GM18498 (cell line): ENCODE data around the gene CSK.
"Not testable (repeated sequence)": the region's sequence is repeated elsewhere in the genome, so short reads cannot be mapped to it uniquely, and the experiment has no call there.

Experiments used
- ATAC-seq: cut with Tn5 transposase; IDR thresholded peaks from one replicate; pipeline ENCODE4 v1.9.1; 2021; ENCODE audit warnings: mild to moderate bottlenecking, moderate library complexity; ENCODE audit not compliant: unreplicated experiment

The CSK gene

GRCh38 chr15:74781431-74782258 lies at the start of gene CSK:
CSK (plus strand) TSS chr15:74782080; CDS start chr15:74798298, 16,218 bp downstream.
- peak; percentile 47 for ATAC-seq

DNA sequence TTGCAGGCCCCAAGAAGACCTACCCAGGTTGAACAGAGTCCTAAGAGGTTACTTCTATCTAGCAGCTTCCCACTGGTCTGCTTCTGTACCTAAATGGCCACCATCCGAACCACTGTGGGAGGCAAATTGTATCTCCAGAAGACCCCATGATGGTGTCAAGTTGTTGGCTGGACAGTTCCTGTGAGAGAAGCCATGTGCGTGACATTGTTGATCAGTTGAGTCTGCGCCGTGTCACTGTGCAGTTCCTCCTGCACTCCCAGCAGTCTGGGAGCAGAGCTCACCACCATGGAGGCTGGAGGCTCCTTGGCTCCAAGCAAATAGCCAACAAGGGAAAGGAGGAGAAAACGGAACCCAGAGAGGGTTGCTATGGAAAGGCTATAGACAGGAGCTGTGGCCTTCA lies 49.0 kb upstream of the CSK start:
- ATAC-seq, result no peak

DNA sequence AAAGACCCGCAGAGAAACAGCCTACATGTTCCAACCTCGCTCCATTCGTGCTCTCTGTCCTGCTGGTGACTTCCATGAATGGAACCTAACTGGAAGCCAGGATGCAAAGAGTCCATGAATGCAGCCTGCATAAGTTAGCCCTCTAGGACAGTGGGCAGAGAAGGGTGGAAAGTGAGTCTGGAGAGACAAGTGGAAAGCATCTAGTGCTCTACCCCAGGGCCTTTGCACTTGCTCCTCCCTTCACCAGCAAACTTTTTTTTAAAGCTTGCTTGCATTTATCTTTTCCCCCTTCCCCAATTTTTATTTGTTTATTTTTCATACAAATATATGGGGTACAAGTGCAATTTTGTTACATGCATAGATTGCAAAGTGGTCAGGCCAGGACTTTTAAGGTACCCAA lies 48.6 kb upstream of the CSK start:
- no peak for ATAC-seq

DNA sequence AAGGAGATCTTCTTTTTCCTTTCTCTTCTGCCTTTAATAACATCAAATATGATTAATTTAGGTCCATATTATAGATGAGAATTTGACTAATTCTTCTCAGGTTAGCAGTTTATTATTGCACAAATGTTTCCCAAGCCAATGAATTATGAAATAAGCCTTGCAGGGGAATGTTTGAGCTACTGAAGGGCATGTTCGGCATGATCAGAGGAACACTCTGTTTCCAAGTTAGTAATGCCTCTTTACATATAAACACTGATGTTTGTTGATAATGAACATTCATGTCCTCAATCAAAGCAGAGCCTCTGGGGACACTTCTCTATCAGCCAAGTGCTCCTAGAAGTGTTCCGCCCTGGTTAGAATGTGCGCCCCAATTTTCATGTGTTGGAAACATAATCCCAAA lies 46.6 kb upstream of the CSK start:
- ATAC-seq, result no peak

DNA sequence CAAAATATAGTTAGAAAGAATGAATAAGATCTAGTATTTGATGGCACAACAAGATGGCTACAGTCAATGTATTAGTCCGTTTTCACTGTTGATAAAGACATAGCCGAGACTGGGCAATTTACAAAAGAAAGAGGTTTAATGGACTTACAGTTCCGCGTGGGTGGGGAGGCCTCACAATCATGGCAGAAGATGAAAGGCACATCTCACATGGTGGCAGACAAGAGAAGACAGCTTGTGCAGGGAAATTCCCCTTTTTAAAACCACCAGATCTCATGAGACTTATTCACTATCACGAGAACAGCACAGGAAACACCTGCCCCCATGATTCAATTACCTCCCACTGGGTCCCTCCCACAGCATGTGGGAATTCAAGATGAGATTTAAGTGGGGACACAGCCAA lies 43.6 kb upstream of the CSK start:
- not testable (repeated sequence) for ATAC-seq

DNA sequence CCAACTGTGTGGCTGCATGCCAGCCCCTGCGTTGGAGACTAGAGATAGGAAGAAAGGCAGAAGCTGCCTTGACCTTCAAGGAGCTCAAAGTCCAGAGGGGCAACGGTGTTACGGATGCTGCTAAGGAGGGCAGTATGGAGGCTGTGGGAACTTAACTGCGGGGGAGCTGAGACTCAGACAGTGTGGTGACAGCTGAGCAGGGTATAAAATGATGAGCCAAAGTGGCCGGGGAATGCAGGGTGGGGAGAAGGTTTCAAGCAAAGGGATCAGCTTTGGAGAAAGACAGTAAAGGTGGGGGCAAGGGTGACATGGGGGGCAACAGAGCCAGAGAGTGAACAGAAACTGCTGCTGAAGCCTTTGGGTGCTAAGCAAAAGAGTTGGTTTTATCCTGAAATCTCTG lies 39.5 kb upstream of the CSK start:
- ATAC-seq, result no peak

GRCh38 chr15:74746389-74746788 lies 35.5 kb upstream of the CSK start:
- ATAC-seq, result no peak

GRCh38 chr15:74748322-74748946 lies 33.4 kb upstream of the CSK start, which contains the start of gene CYP1A2:
CYP1A2 (plus strand) TSS chr15:74748845; CDS start chr15:74749739, 894 bp downstream.
- ATAC-seq, result no peak

DNA sequence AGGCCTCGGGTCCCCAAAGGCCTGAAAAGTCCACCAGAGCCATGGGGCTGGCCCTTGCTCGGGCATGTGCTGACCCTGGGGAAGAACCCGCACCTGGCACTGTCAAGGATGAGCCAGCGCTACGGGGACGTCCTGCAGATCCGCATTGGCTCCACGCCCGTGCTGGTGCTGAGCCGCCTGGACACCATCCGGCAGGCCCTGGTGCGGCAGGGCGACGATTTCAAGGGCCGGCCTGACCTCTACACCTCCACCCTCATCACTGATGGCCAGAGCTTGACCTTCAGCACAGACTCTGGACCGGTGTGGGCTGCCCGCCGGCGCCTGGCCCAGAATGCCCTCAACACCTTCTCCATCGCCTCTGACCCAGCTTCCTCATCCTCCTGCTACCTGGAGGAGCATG lies 32.0 kb upstream of the CSK start:
- ATAC-seq, result no peak

DNA sequence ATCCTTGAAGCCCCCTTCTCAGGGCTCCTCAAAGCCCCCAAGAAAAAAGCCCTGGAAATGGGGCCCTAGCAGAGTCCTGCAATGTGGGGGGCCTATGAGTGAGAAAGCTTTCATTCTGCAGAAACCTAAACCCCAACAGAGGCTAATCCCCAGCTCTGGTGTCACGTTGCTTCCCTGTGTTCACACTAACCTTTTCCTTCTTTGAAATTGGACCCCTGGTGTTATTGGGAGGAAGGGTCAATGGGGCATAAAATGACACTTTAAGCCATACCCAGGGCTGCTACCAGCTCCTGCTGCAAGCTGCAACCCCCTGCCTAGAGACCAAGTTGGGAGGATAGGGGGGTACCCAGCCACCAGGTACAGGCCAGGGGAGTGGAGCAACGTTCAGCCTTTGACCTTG lies 31.1 kb upstream of the CSK start:
- no peak for ATAC-seq

DNA sequence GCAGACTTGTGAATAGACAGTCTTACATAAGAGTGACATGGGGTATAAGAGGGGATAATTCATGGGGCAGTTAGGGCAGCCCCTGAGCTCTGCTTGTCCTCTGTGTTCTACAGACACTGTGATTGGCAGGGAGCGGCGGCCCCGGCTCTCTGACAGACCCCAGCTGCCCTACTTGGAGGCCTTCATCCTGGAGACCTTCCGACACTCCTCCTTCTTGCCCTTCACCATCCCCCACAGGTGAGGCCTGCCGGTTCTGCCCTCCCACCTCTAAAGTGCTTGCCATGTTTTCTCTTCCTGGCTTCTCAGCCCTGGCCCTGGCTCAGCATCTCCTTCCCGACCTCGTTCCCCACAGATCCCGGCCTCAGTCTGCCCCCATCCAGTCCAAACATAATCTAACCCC lies 29.9 kb upstream of the CSK start:
- ATAC-seq, result no peak

DNA sequence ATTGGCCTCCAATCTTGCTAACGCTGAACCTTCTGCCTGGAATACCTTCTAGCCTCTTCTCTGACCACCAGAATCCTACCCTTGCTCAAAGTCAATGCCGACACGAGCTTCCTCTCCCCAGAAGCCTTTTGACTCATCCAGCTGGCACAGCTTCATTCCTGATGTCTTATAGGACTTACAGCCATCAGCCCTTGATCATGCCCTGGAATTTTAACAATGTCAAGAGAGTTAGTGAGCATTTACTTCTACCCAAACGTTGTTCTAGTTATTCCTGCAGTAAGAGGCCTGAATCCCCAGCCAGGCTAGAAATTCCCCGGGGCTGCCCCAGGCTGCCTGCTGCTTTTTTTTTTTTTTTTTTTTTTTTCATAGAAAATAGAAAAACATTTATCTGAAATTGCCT lies 29.3 kb upstream of the CSK start:
- no peak for ATAC-seq

- no peak for ATAC-seq
Measured at GRCh38 chr15:74754593-74755215, 27.2 kb upstream of the CSK start.

DNA sequence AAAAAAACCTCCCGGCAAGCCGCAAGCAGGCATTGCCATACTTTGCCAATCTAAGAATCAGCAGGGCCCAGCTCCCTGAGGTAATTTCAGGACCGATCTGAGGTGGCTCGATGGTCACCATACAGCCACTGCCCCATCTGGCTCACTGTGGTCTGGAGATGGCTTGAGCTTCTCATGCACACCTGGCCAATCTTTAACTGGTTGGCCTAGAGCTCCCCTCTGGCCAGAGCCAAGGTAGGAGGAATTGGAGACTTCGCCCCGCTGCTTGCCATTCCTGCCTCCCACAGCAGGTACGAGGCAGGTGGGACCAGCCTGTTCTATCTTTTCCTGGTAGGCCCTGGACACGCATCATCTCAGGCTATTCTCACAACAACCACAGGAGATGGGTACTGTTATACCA lies 23.1 kb upstream of the CSK start:
- no peak for ATAC-seq

GRCh38 chr15:74762791-74763150 lies 19.1 kb upstream of the CSK start:
- no peak for ATAC-seq

- no peak for ATAC-seq
Measured at GRCh38 chr15:74763416-74763815, 18.5 kb upstream of the CSK start.

GRCh38 chr15:74767167-74768098 lies 14.4 kb upstream of the CSK start:
- ATAC-seq, result no peak

DNA sequence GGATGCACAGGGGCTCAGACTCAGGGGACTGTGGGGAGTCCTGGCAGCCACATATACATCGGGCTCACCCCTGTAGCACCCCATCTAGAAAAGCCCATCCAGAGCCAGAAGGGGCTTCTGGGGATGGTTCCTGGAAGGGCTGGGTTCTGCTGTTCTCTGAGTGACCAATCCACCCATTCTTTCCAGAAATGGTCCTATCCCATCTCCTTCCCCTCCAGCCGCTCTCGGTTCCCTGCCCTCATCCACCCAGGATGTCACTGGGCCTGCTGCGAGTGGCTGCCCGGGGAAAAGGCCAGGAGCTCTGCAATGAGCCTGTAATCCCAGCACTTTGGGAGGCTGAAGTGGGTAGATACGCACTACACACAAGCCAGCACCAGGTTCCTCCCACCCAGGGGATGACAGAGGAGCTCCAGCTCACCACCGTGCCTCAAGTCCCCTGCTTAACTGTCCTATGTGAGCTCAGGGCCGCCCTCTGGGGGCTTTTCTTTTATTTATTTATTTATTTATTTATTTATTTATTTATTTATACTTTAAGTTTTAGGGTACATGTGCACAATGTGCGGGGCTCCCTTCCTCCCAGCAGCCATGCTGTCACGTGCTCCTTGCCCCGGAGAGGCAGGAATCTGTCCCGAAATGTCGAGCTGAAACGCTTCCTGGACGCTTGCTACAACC lies 13.6 kb upstream of the CSK start:
- ATAC-seq, result no peak

GRCh38 chr15:74768771-74769342 lies 13.0 kb upstream of the CSK start:
- peak; percentile 58 for ATAC-seq

GRCh38 chr15:74769463-74770025 lies 12.3 kb upstream of the CSK start:
- ATAC-seq, result no peak
